ENCODE measurements around the gene HSPB9. TPM values are rescaled to one million over a fixed set of nuclear protein-coding genes. Genes with fewer than 3 reads are reported as not detected.

The HSPB9 gene
- total RNA-seq, 2 donors from 2014 or later = 1.8 TPM; not detected in 1

- WGBS, 2 donors = 77 to 80% methylated on average over 6 to 14 of the region's 14 CpGs
- H3K27me3 ChIP-seq = no peaks in the 10 kb centered on the region
- no peaks in the 10 kb centered on the region for H3K9me3 ChIP-seq
- no peak overlapping the region for H3K4me3 ChIP-seq
- ATAC-seq (no peak), DNase-seq (no peak)
- H3K36me3 ChIP-seq (replicated peaks in 1 of 2; ENCODE audit: insufficient read depth in 1 of 2, low read depth in 2 of 2) = no peaks in the 10 kb centered on the region
- intact Hi-C loops (cut with DNase I) = no loop called here
- TF ChIP-seq CTCF (IDR thresholded peaks at IDR 0.05) (no peak), POLR2A (IDR thresholded peaks at IDR 0.05) (no peak)
- H3K4me1 ChIP-seq = peaks cover 7% of the 10 kb centered on the region
- H3K27ac ChIP-seq = no peak overlapping the region
Measured at GRCh38 chr17:42159796-42160530, 37.4 kb downstream of the HSPB9 start.

- no peak for TF ChIP-seq CTCF (IDR thresholded peaks at IDR 0.05)
- TF ChIP-seq POLR2A (IDR thresholded peaks at IDR 0.05) = no peak
- Histone ChIP-seq H3K36me3 (replicated peaks in 1 of 2; ENCODE audit: insufficient read depth in 1 of 2, low read depth in 2 of 2) (no peaks in the 10 kb centered on the region), H3K27ac (no peak overlapping the region), H3K27me3 (no peaks in the 10 kb centered on the region), H3K9me3 (no peaks in the 10 kb centered on the region), H3K4me1 (peaks cover 3% of the 10 kb centered on the region), H3K4me3 (no peak overlapping the region)
- ATAC-seq (no peak), DNase-seq (no peak)
- 90 to 95% methylated on average over 7 of the region's 7 CpGs for WGBS, 2 donors
- intact Hi-C loops (cut with DNase I) = no loop called here
Measured at GRCh38 chr17:42160531-42160910, 37.9 kb downstream of the HSPB9 start.

- no peak for ATAC-seq
- TF ChIP-seq POLR2A (IDR thresholded peaks at IDR 0.05) (no peak), CTCF (IDR thresholded peaks at IDR 0.05) (peak in 3 of 7 experiments; percentile 19 to 25 (median 20))
- 50% methylated on average over 8 of the region's 8 CpGs for WGBS, 2 donors
- no peaks in the 10 kb centered on the region for H3K27me3 ChIP-seq
- no peak overlapping the region for H3K27ac ChIP-seq
- H3K4me3 ChIP-seq = no peak overlapping the region
- no peaks in the 10 kb centered on the region for H3K36me3 ChIP-seq (replicated peaks in 1 of 2; ENCODE audit: insufficient read depth in 1 of 2, low read depth in 2 of 2)
- no peak for DNase-seq
- no peaks in the 10 kb centered on the region for H3K4me1 ChIP-seq
- H3K9me3 ChIP-seq = no peaks in the 10 kb centered on the region
- intact Hi-C loops (cut with DNase I) = no loop called here
Measured at GRCh38 chr17:42163113-42163512, 40.5 kb downstream of the HSPB9 start.

GRCh38 chr17:42163696-42164407, 41.2 kb downstream of the HSPB9 start:
- no peaks in the 10 kb centered on the region for H3K36me3 ChIP-seq (replicated peaks in 1 of 2; ENCODE audit: insufficient read depth in 1 of 2, low read depth in 2 of 2)
- DNase-seq (no peak), ATAC-seq (no peak)
- no peaks in the 10 kb centered on the region for H3K9me3 ChIP-seq
- H3K4me3 ChIP-seq = no peak overlapping the region
- no peak for TF ChIP-seq POLR2A (IDR thresholded peaks at IDR 0.05)
- TF ChIP-seq CTCF (IDR thresholded peaks at IDR 0.05) = no peak
- WGBS, 2 donors = 55 to 72% methylated on average over 8 to 20 of the region's 22 CpGs
- no peaks in the 10 kb centered on the region for H3K4me1 ChIP-seq
- H3K27me3 ChIP-seq = no peaks in the 10 kb centered on the region
- intact Hi-C loops (cut with DNase I) = no loop called here
- H3K27ac ChIP-seq = no peak overlapping the region
